Choroid plexus epithelial cell (primary cell): Measurements from ENCODE around the gene BAZ2B.

ENCODE experiments used
- DNase-seq: peaks from one replicate; pipeline ENCODE4 v3.0.0-alpha.2; 2010; ENCODE audit warnings: low read depth
- H3K4me3 ChIP-seq: 2 replicates; pipeline ENCODE4 v1.5.1; 2011; ENCODE audit warnings: low read depth, mild to moderate bottlenecking, control low read depth, low read length, moderate library complexity
- TF ChIP-seq, protein P1 (sequence below): conservative IDR thresholded peaks from 2 replicates; pipeline ENCODE4 v1.5.1; 2011; ENCODE audit warnings: low read depth, mild to moderate bottlenecking, control low read depth, inconsistent platforms, low read length, moderate library complexity

The BAZ2B gene

GRCh38 chr2:159584796-159585195 is 31.6 kb downstream of the BAZ2B start:
- H3K4me3 ChIP-seq: no peak overlapping the region
- TF ChIP-seq, protein P1, sequence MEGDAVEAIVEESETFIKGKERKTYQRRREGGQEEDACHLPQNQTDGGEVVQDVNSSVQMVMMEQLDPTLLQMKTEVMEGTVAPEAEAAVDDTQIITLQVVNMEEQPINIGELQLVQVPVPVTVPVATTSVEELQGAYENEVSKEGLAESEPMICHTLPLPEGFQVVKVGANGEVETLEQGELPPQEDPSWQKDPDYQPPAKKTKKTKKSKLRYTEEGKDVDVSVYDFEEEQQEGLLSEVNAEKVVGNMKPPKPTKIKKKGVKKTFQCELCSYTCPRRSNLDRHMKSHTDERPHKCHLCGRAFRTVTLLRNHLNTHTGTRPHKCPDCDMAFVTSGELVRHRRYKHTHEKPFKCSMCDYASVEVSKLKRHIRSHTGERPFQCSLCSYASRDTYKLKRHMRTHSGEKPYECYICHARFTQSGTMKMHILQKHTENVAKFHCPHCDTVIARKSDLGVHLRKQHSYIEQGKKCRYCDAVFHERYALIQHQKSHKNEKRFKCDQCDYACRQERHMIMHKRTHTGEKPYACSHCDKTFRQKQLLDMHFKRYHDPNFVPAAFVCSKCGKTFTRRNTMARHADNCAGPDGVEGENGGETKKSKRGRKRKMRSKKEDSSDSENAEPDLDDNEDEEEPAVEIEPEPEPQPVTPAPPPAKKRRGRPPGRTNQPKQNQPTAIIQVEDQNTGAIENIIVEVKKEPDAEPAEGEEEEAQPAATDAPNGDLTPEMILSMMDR: no peak
- no peak for DNase-seq

- peak; percentile 70 for DNase-seq
- TF ChIP-seq, protein P1: no peak
- no peak overlapping the region for H3K4me3 ChIP-seq
These were observed 42.3 kb downstream of the BAZ2B start for GRCh38 chr2:159573846-159574606.

- no peak for DNase-seq
- no peak overlapping the region for H3K4me3 ChIP-seq
- TF ChIP-seq, protein P1: no peak
These were observed 43.1 kb downstream of the BAZ2B start for GRCh38 chr2:159573294-159573693.

DNA sequence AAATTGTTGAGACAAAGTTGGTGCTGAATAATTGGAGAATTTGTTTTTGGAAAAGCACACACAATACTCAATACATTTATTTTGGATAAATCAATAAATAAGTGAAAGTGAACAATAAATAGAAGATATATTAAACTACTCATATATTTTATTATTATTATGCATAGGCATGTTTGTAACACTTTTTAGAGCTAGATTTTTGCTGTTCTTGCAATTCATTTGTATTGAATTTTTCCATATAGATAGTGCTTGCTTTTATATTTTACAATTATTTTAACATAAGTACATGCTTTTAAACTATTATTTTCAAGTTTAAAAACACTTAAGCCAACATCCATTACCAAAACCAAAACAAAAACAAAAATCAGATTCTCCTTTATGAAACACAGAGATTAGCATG is 43.9 kb downstream of the BAZ2B start:
- DNase-seq: no peak
- no peak overlapping the region for H3K4me3 ChIP-seq
- TF ChIP-seq, protein P1: no peak

DNA sequence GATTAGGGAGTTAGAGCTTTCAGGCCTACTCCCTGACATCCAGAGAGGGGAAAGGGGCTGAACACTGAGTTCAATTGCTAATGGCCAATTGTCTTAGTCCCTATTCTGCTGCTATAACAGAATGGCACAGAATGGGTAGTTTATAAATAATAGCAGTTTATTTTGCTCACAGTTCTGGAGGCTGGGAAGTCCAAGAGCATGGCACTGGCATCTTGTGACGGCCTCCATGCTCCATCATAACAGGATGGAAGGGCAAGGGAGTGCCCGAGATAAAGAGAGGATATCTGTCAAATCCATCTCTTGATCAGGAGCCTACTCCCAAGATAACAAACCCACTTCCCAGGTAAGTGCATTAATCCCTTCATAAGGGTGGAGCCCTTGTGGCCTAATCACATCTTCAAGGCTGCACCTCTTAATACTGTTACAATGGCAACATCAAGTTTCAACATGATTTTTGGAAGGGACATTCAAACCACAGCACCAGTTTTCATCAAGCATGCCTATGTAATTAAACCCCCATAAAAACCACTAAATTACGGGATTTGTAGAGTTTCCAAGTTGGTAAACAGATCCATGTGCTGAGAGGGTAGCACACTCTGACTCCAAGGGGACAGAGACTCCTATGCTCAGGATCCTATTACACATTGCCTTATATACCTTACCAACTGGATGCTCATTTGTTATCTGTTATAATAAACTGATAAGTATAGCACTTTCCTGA is 44.6 kb downstream of the BAZ2B start:
- TF ChIP-seq, protein P1: no peak
- H3K4me3 ChIP-seq: no peak overlapping the region
- no peak for DNase-seq

DNA sequence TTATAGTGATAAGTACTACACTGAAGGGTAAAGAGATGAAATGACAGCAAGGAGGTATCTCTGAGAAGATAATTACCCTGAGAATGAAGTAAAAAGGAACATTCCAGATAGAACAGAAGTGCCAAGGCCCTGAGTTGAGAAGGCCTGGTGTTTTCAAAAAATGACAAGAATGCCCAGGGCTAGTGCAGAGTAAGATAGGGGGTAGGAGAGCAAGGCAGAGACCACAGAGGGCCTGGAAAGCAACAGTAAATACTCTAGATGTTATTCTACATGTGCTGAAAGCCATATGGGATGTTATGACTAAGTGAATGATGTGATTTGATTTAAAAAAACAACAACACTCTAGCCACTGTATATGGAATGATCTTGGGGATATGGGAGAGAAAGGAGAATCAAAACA is 52.3 kb downstream of the BAZ2B start:
- TF ChIP-seq, protein P1: no peak
- no peak overlapping the region for H3K4me3 ChIP-seq
- peak; percentile 57 for DNase-seq

GRCh38 chr2:159562248-159562647 is 54.1 kb downstream of the BAZ2B start:
- peak; percentile 50 for DNase-seq

More at GRCh38 chr2:159562248-159562647, 54.1 kb downstream of the BAZ2B start:
- TF ChIP-seq, protein P1: no peak
- no peak overlapping the region for H3K4me3 ChIP-seq
